HG02870 (cell line): ENCODE data around the gene TMEM62.

Experiments used
- ATAC-seq: cut with Tn5 transposase; IDR thresholded peaks from one replicate; pipeline ENCODE4 v1.9.1; 2021; ENCODE audit warnings: mild to moderate bottlenecking, moderate library complexity; ENCODE audit not compliant: unreplicated experiment

TMEM62 gene

DNA sequence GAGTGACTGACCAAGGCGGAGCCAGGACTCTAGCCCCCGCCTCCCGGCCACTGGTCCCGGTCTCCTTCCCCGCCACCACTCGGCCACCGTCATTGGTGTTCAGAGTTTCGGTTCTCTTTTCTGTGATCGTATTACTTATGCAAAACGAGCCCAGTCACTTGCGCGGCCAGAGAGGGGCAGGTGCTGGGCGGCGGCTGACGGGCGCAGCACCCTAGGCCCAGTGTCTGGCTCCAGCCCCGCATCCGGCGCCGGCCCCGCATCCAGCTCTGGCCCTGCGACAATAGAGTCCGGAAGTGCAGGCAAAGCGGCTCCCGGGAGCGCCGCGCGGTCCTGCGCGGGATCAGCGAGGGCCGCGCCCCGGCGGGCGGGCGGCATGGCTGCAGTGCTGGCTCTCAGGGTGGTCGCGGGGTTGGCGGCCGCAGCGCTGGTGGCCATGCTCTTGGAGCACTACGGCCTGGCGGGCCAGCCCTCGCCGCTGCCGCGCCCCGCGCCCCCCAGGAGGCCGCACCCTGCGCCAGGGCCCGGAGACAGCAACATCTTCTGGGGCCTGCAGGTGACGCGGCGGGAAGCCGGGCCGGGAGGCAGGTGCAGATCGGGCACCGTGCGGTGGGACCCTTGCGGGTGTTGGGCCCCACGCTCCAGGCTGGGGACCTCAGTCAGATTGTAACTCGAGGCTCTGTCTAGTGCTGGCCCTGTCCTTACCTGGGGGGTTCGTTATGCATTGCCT lies at the start of gene TMEM62:
Gene TMEM62 (plus strand): TSS at position 157 of the 727 bp plus-strand sequence. CDS start 217 bp downstream, at position 374.
- ATAC-seq: peak; percentile 94

DNA sequence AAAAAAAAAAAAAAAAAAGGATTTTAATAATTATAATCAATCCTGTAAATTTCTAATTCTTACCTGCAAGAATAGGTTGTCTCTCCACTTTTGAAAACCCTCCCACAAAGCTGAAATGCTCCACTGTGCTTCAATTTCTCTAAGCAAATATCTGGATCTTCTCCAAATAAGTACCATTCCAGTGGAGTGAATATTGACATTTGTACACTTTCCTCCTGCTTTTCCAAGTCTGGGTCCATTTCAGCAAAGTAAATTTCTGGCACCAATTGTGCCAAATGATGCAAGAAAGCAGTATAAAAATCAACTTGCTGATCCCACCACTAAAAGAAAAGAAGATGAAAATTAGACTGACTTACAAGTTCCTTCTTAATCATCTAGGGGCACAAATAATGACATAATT lies 47.5 kb upstream of the TMEM62 start:
- no peak for ATAC-seq

DNA sequence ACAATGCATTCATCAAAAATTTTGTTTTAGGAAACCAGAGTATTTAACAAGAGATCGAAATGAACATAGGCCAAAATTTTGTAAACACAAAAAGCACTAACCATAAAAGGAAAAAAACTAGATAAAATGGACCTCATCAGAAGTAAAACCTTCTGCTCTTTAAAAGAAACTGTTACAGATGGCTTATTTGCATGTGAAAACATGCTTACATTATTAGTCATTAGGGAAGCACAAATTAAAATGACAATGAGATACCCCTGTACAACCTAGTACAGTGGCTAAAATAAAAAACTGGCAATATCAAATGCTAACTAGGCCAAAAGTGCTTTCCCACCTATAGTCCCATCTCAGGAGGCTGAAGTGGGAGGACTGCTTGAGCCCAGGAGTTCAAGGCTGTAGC lies 46.8 kb upstream of the TMEM62 start:
- no peak for ATAC-seq

DNA sequence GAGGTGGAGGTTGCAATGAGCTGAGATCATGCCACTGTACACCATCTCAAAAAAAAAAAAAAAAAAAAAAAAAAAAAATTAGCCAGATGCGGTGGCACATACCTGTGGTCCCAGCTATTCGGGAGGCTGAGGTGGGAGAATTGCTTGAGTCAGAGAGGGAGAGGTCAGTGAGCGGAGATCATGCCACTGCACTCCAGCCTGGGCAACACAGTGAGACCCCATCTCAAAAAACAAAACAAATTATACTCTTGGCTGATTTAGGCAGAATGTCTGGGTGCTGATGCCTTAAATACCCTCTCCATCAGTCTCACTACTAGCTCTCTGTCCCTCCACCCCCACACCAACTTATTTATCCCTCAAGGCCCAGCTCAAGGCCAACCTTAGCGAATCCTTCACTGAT lies 41.5 kb upstream of the TMEM62 start:
- no peak for ATAC-seq

DNA sequence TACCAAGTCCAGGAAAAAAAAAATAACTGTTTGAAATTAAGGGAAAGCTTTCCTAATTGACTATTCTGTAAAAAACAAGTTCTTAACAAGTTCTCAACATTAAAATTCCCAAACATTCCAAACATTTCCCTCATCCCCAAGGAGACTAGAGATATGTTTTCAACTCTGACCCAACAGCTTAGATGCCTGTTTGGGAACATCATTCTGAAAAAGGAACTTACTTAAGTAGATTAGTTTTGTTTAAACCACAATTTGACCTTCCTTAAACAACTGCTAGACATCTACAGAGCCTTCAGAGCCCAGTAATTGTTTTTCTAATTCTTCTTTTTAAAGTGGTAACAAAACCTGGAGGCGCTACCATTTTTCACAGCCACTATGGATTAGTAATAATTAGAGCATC lies 40.4 kb upstream of the TMEM62 start:
- ATAC-seq: no peak

DNA sequence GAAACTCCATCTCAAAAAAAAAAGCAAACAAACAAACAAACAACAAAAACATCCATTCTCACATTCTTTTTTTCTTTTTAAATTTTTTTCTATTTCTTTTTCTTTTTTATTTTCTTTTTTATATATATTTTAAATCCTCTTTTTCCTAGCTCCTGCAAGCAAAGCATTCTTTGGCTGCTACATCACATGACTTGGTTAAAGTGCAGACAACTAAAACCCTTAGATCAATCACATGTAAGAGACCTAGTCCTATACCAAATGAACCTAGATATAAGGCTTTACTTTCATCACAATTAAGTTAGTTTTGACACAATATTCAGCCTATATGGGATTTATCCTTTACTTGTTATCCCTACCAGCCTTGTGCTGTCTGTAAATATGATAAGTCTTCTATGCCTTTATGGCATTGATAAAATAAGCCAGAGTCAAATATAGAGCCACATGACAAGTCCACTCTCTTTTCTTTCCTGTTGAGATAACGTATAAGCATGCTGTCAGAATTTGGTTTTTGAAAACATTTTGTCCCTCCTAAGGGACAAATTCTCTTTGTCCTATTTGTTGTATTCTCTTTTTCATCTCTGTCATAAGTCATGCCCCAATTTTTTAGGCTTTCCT lies 38.9 kb upstream of the TMEM62 start:
- ATAC-seq: no peak

DNA sequence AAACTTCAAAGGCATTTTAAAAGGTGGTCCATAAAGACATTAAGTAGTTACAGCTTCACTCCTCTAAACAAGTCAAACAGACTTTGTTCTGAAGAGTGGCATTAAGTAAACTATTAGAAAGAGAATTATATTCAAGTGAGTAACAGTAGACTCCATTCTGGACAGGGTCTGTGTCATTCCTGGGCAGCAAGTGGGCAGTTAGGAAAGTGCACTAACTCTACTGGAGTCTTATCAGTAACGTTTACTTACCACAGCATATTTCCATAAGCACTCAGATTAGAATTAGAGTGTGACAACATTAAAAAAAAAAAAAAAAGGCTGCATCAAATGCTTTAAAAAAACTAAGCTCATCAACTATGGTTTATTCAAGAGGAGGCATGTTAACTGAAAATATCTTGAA lies 38.1 kb upstream of the TMEM62 start:
- no peak for ATAC-seq

DNA sequence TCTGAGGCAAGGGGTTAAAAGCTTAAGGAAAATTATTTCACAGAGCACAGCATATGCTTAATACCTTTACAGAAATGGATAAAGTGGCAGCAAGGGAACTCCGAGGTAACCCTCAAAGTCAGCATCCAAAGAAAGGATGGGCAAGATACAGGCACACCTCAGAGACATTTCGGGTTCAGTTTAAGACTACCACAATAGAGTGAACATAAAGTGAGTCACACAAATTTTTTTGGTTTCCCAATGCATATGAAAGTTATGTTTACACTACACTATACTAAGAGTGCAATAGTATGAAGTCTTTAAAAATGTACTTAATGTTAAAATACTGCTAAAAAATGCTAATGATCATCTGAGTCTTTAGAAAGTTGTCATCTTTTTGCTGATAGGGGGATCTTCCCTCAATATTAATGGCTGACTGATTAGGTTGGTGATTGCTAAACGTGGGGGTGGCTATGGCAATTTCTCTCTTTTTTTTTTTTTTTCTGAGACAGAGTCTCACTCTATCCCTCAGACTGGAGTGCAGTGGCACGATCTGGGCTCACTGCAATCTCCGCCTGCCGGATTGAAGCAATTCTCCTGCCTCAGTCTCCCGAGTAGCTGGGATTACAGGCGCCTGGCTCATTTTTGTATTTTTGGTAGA lies 37.6 kb upstream of the TMEM62 start:
- no peak for ATAC-seq

DNA sequence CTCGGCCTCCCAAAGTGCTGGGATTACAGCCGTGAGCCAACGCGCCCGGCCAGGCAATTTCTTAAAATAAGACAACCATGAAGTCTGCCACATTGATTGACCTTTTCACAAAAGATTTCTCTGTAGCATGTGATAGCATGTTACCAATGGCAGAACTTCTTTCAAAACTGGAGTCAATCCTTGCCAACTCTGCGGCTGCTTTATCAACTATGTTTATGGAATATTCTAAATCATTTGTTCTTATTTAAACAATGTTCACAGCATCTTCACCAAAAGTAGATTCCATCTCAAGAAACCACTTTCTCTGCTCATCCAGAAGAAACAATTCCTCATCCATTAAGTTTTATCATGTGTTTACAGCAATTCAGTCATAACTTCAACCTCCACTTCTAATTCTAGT lies 37.0 kb upstream of the TMEM62 start:
- ATAC-seq: no peak

DNA sequence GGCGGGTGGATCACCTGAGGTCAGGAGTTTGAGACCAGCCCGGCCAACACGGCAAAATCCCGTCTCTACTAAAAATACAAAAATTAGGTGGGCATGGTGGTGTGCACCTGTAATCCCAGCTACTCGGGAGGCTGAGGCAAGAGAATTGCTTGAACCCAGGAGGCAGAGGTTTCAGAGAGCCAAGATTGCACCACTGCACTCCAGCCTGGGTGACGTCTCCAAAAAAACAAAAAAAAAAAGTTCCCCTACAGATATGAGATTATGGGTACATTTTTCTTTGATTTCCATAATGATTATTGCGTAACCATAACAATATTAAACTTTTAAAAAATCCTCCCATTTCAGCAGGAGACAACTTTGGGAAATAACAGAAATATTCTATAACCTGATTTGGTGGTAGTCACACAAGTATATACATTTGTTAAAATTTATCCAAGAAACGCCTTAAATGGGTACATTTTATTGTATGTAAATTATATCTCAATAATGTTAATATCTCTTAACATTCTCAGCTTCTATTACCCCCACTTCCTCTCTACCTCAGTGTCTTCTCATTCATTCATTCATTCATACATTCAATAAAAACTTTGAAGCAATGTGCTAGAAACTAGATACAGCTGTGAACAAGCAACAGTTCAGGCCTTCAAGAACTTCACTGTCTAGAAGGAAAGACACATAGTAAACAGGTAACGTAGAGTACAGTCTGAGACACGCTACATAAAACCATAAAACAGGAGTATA lies 34.1 kb upstream of the TMEM62 start:
- ATAC-seq: no peak

DNA sequence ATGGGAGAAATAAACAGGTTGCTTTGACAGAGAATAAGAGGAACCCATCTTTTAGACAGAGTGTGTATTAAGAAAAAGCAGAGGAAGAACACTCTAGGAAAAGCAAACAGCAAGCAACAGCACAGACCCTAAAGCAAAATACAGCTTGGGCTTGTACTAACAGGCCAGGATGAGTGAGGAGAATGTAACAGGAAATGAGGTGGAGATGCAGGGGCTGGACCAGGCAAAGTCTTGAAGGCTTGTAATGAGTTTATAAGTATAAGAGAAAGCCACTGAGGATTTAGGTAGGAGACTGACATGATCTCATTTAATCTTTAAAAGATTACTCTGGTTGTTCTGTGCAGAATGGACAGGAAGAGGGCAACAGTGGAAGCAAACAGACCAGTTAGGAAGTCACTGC lies 32.4 kb upstream of the TMEM62 start:
- no peak for ATAC-seq

DNA sequence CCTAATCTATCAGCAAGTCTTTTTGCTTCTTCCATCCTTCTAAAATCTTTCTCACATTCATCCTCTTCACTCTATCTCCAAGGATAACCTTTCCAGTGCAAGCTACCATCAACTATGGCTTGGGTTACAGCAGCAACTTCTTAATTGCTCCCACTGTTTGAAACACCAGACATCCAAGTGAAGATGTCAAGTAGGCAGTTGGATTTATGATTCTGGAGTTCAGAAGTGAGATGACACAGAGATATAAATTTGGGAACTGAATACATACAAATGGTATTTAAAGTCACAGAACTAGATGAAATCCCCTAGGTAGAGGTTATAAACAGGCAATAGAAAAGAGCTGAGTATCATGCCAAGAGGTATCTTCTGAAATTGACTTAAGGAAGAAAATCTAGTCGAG lies 31.2 kb upstream of the TMEM62 start:
- ATAC-seq: no peak

DNA sequence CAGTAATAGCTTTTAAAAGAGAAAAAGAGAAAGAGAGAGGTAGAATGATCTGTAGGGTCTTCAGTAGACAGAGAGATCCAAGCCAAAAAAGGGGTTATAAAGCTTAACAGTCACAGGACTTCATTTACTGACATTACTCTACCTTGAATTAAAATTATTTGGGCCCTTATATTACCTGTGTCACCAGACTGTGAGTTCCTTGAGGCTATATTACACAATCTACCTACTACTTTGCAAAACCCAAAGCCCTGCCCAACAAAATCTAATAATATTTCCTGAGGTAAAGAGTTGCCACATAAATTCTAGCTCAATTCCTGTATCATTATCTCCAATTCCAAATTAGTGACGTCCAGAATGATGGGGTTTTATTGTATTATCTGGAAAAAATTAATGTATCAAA lies 29.5 kb upstream of the TMEM62 start:
- ATAC-seq: no peak

DNA sequence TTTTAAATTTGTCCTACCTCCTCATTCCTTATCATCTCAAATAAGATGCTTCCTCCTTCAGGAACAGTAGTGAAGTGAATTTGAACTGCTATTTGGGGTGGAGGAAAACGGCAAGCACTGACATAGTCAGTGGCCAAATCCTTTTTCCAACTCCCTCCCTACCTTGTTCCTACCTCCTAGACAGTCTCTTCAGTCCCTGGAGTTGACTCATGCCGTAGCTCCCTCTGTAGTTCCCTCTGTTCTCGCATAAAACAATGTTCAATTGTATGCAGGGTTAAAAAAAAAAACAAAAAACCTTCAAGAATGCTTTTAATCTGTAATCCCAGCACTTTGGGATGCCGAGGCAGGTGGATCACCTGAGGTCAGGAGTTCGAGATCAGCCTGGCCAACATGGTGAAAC lies 29.0 kb upstream of the TMEM62 start:
- ATAC-seq: no peak

DNA sequence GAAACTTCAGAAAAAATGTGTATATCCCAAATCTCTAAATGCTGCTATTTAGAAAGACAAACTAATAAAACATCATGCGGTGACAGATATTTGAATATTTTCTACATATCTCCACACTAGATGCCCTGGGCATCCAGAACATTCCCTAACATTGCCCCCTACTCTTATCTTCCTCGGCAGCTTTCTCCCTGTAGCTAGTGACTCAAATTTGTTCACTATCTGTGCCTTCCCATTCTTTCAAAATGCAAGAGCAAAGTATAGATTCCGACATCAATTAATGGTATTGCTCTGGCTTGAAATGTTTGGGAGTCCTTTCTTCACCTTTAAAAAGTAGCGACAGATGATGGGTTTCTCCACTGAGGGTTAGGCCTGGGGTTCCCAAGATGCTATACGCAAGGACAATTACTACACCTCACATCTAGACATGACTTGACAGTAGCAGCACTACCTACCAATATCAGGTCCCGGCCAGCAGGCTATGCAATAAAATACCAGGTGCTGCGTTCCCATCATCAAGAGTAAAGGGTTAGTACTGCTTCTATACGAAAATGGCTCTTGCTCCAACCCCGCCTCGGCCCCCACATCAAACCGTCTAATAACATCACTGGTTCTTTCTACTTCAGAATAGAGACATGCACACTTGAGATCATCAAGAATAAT lies 28.2 kb upstream of the TMEM62 start:
- ATAC-seq: no peak

DNA sequence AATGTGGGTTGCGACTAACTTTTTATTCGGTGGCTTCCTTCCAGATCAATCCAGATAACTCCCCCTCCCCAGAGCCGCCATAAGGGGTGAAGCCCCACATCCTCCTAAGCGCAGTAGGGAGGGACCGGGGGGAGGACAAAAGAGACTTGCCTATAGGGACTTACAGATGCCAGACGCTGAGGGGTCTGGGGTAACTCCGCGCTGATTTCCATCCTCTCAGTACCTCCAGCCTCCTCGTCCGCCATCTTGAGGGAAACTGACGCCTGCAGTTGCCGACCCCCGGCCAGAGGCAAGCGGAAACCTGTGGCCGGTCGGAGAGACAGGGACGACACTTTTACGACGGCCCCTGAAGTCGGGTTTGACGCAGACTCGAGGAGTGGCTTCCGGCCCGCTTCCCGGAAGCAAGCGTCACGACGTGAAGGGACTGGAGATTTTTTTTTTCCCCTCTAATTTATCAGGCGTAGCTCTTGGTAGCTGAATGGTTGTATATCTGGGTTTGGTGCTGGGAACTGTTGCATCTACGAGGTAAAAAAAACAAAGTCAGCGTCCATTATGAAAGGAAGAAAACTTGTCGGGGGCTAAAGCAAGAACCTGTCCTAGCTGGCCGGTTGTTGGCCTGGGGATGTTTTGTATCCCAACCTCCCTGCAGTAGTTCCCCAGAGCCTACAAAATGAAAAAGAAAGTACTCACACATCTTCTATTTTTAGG lies 27.5 kb upstream of the TMEM62 start, which contains the start of gene UBR1:
Gene UBR1 (minus strand): TSS at position 261 of the 708 bp plus-strand sequence. CDS start 16 bp downstream, at position 245.
- peak; percentile 86 for ATAC-seq

DNA sequence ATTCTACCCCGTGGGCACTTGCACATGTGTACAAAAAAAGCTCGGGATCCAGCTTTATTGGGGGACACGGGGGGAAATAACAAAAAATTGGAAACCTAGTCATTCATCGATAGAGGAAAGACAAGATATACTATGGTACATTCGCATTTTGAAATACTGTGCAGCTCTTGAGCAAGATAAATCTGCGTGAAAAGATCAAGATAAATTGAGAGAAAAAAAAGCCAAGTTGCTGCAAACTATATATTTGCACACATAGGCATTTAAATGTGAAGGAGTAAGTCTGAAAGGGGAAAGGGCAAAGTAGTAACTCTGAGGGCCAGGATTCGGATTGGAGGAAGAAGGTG lies 26.9 kb upstream of the TMEM62 start:
- no peak for ATAC-seq

DNA sequence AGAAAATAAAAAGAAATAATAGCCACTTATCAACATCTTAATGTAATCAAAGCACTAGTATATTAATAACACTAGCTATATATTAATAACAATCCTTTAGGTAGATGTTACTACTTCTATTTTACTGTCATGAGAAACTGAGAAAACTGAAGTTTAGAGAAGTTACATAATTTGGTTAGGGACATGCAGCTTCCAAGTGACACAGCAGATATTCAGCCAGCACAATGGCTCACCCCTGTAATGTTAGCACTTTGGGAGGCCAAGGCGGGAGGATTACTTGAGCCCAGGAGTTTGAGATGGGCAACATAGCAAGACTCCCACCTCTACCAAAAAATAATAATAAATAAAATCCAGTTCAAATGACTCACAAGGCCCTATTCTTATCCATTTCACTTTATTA lies 25.6 kb upstream of the TMEM62 start:
- ATAC-seq: no peak

DNA sequence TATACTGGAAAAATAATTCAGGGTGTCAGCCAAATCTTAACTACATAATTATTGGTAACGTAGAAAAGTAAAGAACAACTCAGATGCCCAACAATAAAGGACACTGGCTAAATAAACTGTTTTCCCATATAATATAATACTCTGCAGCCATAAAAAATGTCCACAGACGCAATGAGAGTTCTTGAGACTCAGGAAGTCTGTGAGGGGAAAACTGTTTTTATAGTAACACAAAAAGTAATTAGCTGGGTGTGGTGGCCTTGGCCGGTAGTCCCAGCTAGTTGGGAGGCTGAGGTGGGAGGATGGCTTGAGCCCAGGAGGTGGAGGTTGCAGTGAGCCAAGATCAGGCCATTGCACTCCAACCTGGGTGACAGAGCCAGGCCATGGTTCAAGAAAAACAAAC lies 22.0 kb upstream of the TMEM62 start:
- no peak for ATAC-seq

DNA sequence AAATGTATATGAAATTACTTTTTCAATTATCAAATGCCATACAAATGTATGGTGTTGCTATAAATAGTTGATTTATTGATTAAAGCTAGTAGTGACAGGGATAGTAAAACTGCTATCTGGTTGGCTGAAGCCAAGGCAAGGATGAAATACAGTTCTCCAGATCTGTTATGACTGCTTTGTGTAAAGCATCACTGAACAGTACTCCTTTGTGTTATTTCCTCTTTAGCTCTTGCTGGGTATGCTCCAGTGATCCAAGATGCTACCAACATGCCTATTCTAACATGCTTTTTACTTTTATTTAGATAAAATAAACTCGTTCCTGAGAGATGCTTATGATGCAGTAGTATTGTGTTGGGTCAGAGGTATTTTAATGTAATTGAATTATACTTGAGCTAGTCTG lies 15.1 kb upstream of the TMEM62 start:
- ATAC-seq: no peak

DNA sequence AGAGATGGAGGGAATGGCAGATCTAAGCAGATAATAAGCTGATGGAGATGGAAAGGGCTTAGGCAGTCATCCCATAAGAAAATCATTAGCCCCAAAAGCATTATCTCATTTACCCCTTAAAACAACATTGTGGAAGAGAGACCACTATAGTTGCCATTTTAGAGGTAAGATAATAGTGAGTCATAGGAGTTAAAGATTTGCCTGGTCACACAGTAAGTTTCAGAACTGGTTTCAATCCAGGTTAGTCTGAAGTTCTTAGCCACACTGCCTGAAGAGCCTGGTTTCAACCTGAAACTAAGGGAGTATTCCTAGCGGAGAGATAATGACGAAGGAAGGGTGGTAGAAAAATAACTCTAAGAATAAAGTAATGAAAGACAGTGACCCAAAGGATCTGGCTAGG lies 14.6 kb upstream of the TMEM62 start:
- ATAC-seq: no peak
